Stimulated activated CD4-positive, alpha-beta T cell treated with anti-CD3 and anti-CD28 coated beads, Interleukin-4, amount 100 ng/mL, for 4 hours (primary cell): ENCODE measurements around the gene POU2AF1.
A peak's percentile ranks its signal among the peaks of the same experiment; 100 is the strongest.

Source experiments
- DNase-seq, 2 experiments: peaks; one replicate each; pipeline ENCODE4 v3.0.0-alpha.2; 2020

The POU2AF1 gene, protein sequence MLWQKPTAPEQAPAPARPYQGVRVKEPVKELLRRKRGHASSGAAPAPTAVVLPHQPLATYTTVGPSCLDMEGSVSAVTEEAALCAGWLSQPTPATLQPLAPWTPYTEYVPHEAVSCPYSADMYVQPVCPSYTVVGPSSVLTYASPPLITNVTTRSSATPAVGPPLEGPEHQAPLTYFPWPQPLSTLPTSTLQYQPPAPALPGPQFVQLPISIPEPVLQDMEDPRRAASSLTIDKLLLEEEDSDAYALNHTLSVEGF

DNA sequence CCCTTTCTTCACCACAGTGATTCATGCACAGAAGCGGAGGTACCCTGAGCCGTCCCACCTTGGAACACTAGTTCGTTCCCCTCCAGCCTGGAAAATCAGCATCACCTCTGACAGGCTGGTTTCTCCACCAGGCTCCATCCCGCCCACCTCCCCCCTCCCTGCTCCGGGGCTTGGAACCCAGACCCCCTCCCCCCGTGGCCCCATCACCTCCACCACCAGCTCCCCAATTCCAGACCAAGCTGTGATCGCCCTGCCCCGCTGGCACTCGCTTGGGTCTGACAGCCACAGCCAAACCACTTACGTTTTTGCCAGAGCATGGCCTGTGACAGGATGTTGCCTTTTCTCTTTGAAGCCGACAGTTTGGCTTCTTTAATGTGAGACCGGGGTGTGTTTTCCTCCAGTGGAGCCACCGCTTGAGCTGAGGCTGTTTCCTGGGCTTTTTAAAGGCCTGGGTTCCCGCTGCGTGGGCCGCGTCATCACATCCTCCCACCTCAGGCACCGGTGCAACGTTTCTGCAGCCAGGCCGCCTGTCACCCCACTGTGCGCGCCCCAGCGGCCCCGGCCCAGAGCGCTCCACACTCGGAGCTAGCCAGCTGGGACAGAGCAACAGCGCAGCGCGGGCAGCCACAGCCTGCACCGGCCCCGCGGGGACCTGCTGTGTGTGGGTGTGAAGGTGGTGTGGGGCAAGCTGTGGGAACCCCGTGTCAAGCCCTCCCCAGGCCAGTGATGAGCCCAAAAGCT is at the start of gene POU2AF1:
Gene POU2AF1 (minus strand): TSS at position 415 of the 741 bp plus-strand sequence. CDS start 98 bp downstream, at position 317.
- DNase-seq, result peak; percentile 60 to 89

- no peak for DNase-seq
Observed at GRCh38 chr11:111428113-111428876, 49.2 kb upstream of the POU2AF1 start.

GRCh38 chr11:111427471-111427912 is 48.4 kb upstream of the POU2AF1 start:
- no peak for DNase-seq

- DNase-seq, result no peak
Observed at GRCh38 chr11:111426617-111427016, 47.5 kb upstream of the POU2AF1 start.

DNA sequence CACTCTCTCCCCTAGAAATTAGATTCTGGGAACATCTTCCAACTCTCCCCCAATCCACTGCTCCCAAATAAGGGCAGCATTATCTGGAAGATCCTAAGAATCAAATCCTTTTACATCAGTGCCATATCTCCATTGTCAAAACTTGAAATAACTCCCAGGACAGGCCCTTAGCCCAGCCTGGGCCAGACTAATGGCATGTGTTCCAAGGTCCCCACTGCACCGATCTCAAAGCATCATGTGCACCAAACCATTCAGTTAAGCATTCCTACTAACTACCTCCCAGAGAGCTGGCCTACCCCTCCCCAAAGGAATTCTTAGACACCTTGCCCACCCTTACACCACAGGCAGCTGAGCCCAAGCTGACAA is 44.2 kb upstream of the POU2AF1 start:
- no peak for DNase-seq

DNA sequence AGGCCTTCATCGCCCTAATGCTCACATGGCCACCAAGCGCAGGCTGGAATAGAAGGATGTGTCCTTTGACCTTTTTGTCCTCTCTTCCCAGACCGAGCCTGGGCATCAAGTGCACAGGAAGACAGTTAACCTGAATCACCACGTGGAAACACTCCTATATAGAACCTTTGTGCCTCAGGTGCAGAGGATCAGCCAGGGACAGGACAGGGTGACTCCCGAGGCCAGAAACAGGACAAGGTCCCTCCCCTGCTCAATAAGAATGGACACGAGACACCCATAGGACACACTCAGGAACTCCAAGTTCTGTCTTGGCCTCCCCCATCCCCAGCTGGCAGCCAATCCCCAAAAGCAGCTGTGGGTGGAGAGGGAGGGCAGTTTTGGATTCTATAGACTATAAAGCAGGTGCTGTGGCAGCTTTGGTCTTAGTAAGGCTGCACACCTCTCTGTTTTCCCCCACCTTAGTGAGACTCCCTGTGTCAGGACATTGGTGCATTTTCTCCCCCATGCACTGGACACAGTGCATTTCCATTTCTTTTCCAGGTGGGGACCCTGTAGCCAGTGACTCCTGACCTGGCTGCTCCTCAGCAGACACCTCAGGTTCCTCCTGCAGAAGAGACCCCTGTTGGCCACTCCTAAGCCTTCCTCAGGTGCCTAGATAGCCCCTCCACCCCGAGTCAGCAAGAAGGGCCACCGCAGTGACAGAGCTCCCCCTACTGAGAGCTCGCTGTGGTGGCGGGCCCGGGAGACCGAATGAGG is 43.6 kb upstream of the POU2AF1 start:
- peak; percentile 60 to 62 for DNase-seq

DNA sequence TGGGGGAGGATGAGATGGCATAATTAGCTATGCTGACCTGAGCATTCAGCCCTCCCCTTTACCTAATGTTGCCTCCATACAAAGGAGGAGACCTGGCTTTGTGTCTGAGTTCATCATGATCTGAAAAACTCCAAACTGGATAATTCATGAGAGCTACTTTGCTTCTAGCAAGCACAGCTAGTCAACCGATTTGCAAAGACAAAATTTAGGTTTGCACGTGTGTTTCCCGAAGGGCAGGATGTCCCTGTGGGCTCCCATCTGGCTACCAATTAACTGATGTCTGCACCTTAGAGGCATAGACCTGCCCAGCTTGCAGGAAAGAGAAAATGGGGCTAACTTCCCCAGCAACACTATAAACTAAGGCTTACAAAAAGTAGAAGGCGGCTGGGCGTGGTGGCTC is 42.2 kb upstream of the POU2AF1 start:
- DNase-seq, result no peak

DNA sequence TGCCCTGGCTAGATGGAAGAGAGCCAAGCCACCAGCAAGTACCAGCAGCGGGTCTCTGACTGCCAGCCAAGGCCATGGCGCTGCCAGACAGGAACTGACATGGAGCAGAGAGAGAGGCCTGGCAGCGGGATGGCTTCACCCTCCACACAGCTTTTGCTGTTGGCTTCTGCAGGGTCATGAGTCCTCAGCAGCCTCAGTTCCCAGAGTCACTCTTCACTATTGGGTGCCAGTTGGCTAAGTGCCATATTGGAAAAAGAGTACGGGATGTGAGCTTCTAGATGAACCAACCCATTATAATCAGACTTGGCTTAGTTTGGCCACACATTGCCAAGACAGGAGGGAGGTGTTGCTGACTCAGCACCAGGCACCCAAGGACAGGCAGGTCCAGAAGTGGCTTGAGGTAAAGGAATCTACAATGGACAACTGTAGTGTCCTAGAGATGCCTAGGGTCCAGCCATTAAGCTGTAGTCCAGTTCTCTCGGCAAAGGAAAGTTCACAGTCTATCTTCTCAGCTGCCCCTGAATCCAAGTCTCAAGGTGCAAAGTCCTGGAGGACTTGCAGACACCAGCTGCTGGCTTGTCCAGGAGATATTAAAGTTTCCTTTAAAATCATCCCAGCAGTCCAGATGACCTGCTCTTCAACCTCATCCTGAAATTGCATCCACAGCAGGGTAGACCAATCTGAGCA is 40.7 kb upstream of the POU2AF1 start:
- no peak for DNase-seq

DNA sequence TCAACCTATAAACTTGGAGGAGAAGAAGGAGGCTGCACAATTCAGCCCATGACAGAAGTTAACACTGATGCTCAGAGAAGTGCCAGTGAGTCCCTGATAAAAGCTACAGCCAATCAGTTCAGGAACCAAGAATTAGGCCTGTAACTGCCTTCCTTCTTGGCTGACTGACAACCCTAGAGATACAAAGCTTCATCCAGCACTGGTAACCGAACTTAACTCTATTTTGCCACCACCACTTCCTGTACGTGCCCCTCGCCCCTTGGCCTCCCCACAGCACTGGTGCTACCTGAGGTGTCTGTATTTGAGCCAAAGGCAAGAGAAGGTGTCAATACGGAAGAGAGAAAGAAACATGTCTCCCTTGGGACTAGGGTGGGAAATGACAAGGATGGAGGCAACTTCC is 40.1 kb upstream of the POU2AF1 start:
- DNase-seq, result no peak

DNA sequence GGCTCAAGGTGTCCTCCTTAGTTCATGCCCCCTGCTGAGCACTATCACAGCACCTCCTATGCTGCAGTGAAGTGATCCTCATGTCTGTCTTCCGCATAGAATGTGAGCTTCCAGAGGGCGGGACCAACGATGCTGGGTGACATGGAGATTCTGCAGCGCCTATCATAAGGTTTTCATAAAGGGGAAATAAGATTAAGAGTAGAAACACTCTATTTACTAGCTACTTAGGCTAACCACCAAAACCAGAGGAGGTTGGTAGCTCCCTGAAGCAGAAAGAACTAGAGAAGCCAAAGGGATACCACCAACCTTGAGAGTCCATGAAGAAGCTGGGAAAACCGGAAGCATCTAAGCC is 39.3 kb upstream of the POU2AF1 start:
- no peak for DNase-seq

GRCh38 chr11:111417766-111418435 is 38.8 kb upstream of the POU2AF1 start:
- DNase-seq, result no peak

- DNase-seq, result peak in 1 of 2 experiments; percentile 57
Observed at GRCh38 chr11:111417011-111417765, 38.1 kb upstream of the POU2AF1 start.

- no peak for DNase-seq
Observed at GRCh38 chr11:111416231-111416960, 37.3 kb upstream of the POU2AF1 start.

DNA sequence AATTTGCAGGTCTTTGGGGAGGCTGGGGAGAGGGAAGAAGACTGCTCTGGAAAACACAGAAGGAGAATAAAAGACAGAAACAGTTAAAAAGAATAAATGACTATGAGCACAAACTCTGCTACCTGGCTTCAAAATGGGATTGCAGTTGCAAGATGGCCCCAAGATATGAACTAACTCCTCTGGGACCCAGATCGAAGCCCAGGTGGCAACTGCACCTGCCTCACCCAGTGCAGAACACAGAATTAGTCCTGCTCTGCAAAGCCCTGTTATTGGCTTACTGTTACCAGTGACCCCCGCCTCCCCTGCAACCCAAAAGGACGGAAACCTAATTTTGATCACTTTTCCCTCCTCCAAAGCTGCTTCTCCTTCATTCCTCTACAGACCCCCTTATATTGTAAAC is 35.9 kb upstream of the POU2AF1 start:
- DNase-seq, result no peak

DNA sequence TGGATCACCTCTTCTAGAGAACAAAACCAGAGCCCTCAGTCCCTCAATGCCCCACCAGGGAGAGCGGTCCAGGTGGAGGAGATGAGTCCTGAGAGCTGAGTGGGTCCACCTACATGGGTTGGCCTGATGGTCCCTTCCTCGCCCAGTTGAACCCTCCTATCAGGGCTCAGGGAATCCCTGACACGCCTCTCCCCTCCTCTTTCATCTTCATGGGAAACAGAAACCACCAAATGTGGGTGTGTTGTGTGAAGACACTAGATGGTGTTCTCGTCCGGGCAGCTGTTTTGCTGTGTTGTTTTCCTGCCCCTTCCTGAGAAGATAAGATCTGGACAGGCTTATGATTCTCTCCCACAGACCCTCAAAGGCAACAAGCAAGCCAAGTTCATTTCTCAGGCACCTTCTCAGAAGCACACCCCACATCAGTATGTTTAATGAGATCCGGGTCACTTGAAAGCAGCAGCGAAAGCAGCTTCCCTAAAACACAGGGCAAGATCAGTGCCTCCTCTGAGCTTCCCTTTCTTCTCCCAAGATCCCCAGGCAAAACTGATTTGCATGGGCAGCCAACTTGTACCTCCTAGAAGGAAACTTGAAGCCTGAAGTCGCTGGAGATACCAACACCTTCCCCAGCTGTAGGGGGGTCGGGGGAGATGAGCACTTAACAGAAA is 35.3 kb upstream of the POU2AF1 start:
- no peak for DNase-seq

DNA sequence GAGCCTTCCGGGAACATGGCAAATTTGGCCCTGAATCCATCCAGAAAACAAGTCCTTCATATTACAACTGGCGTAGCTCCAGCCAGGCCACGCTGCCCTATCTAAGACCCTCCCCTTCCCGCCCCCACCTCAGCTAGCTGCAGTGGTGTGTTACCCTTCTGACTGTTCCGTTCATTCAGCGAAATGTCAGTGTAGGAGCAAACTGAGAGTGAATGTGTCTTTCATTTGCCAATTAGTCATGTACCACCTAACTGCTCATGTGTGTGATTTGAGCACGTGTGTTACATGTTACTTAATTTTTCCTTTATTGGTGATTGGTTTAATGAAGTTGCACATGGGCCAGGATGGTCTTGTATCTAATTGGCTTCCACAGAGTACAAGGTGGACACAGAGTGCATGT is 34.8 kb upstream of the POU2AF1 start:
- DNase-seq, result peak; percentile 30 to 58

- no peak for DNase-seq
Observed at GRCh38 chr11:111412293-111412692, 33.2 kb upstream of the POU2AF1 start.

GRCh38 chr11:111411456-111411855 is 32.4 kb upstream of the POU2AF1 start:
- DNase-seq, result no peak

GRCh38 chr11:111410951-111411350 is 31.9 kb upstream of the POU2AF1 start:
- no peak for DNase-seq

DNA sequence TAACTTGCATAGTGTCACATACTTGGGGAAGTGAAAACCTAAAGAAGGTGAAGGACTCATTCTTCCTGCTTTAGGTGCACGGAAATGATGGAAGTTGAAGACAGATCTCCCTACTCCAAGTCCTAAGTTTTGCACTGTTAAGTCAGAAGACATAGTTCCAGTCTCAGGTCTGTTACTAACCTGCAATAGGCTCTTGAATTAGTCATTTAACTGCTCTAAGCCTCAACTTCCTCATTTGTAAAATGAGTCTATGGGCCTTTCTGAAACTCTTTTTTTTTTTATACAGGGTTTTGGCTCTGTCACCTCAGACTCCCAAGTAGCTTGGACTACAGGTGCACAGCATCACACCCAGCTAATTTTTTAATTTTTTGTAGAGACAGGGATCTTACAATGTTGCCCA is 30.8 kb upstream of the POU2AF1 start:
- no peak for DNase-seq
